SK-N-SH (cell line): Measurements from ENCODE around the gene PBX4.

Experiments
- CTCF ChIP-seq: fragments of 200-600 bp; sonication (generic); IDR thresholded peaks from 2 replicates; pipeline ENCODE4 v1.6.1; 2017; ENCODE audit warnings: antibody characterized with exemption, mild to moderate bottlenecking, moderate library complexity
- ELF1 ChIP-seq: IDR thresholded peaks from 2 replicates; pipeline ENCODE4 v1.4.0; 2012
- EP300 ChIP-seq, 2 experiments: IDR thresholded peaks; 2 replicates each; pipeline versions ENCODE4 v1.4.0 to v1.6.1; 2012; ENCODE audit warnings: borderline replicate concordance in 1 of 2, low read depth in 1 of 2, low read length in 1 of 2
- EZH2phosphoT487 ChIP-seq: fragments of 200-600 bp; sonication (generic); IDR thresholded peaks from 2 replicates; pipeline ENCODE4 v1.6.1; 2017; ENCODE audit warnings: low read depth, mixed run types, mild to moderate bottlenecking, antibody characterized with exemption, moderate library complexity, borderline replicate concordance
- GABPA ChIP-seq: IDR thresholded peaks from 2 replicates; pipeline ENCODE4 v1.4.0; 2012; ENCODE audit warnings: low read depth, mild to moderate bottlenecking
- MAX ChIP-seq: IDR thresholded peaks from 2 replicates; pipeline ENCODE4 v1.4.0; 2012; ENCODE audit warnings: low read depth
- RAD21 ChIP-seq: IDR thresholded peaks from 2 replicates; pipeline ENCODE4 v1.6.1; 2012; ENCODE audit warnings: mild to moderate bottlenecking, low read length
- USF2 ChIP-seq: fragments of 150-350 bp; IDR thresholded peaks from 2 replicates; pipeline ENCODE4 v1.6.1; 2017; ENCODE audit warnings: antibody characterized with exemption, low read length, low read depth, borderline replicate concordance
- YY1 ChIP-seq: IDR thresholded peaks from 2 replicates; pipeline ENCODE4 v1.4.0; 2012; ENCODE audit warnings: low read depth, mild to moderate bottlenecking

- no peak for TF ChIP-seq USF2
- TF ChIP-seq CTCF: no peak
- TF ChIP-seq RAD21: no peak
- TF ChIP-seq YY1: no peak
- no peak for TF ChIP-seq EZH2phosphoT487
- no peak for TF ChIP-seq GABPA
- TF ChIP-seq EP300 (IDR thresholded peaks at IDR 0.05; ENCODE audit: borderline replicate concordance in 1 of 2, low read depth in 1 of 2, low read length in 1 of 2): no peak
- TF ChIP-seq MAX: no peak
- TF ChIP-seq ELF1: no peak
Observed at GRCh38 chr19:19582471-19582870, 36.0 kb downstream of the PBX4 start.
